Measurements from ENCODE around the gene TADA2A.
"Not testable (repeated sequence)": the region's sequence is repeated elsewhere in the genome, so short reads cannot be mapped to it uniquely, and the experiment has no call there.

Gene TADA2A

GRCh38 chr17:37399265-37399803 is 7.4 kb upstream of the TADA2A start:
- H3K4me3 ChIP-seq (ENCODE audit: low read depth, low read length), result no peak overlapping the region
- DNase-seq (ENCODE audit: low read depth), result no peak
- TF ChIP-seq, protein P1, sequence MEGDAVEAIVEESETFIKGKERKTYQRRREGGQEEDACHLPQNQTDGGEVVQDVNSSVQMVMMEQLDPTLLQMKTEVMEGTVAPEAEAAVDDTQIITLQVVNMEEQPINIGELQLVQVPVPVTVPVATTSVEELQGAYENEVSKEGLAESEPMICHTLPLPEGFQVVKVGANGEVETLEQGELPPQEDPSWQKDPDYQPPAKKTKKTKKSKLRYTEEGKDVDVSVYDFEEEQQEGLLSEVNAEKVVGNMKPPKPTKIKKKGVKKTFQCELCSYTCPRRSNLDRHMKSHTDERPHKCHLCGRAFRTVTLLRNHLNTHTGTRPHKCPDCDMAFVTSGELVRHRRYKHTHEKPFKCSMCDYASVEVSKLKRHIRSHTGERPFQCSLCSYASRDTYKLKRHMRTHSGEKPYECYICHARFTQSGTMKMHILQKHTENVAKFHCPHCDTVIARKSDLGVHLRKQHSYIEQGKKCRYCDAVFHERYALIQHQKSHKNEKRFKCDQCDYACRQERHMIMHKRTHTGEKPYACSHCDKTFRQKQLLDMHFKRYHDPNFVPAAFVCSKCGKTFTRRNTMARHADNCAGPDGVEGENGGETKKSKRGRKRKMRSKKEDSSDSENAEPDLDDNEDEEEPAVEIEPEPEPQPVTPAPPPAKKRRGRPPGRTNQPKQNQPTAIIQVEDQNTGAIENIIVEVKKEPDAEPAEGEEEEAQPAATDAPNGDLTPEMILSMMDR (IDR thresholded peaks at IDR 0.05; ENCODE audit: insufficient read depth, low read depth, low read length, missing control alignments), result no peak

DNA sequence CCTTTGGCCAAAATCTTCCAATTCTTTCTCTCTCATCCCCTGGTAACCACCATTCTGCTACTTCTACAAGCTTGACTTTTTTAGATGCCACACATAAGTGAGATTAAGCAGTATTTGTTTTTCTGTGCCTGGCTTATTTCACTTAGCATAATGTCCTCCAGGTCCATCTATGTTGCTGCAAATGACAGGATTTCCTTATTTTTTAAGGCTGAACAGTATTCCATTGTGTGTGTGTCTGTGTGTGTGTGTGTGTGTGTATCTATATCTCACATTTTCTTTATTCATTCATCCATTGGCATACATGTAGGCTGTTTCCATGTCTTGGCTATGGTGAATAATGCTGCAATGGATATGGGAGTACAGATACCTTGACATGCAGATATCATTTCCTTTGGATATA is 6.2 kb upstream of the TADA2A start:
- no peak overlapping the region for H3K4me3 ChIP-seq (ENCODE audit: low read depth, low read length)
- TF ChIP-seq, protein P1 (IDR thresholded peaks at IDR 0.05; ENCODE audit: insufficient read depth, low read depth, low read length, missing control alignments), result no peak
- DNase-seq (ENCODE audit: low read depth), result no peak

GRCh38 chr17:37405522-37405921 is 1.2 kb upstream of the TADA2A start:
- H3K4me3 ChIP-seq (ENCODE audit: low read depth, low read length), result peak overlapping the region; percentile 55
- DNase-seq (ENCODE audit: low read depth), result not testable (repeated sequence)

- no peak for DNase-seq (ENCODE audit: low read depth)
- peak overlapping the region; percentile 55 for H3K4me3 ChIP-seq (ENCODE audit: low read depth, low read length)
- TF ChIP-seq, protein P1 (IDR thresholded peaks at IDR 0.05; ENCODE audit: insufficient read depth, low read depth, low read length, missing control alignments), result no peak
These were observed 591 bp upstream of the TADA2A start for GRCh38 chr17:37405955-37406634.

DNA sequence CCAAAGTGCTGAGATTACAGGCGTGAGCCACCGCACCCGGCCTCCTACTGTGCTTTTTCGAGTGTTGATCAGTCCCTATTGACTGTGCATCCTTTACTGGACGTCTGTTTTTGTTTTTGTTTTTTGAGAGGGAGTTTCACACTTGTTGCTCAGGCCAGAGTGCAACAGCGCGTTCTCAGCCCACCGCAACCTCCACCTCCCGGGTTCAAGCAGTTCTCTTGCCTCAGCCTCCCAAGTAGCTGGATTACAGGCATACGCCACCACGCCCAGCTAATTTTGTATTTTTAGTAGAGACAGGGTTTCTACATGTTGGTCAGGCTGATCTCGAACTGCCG is 1.4 kb downstream of the TADA2A start:
- peak overlapping the region; percentile 78; the same call in 1 of the 2 replicates for H3K4me3 ChIP-seq (ENCODE audit: low read depth, low read length)

DNA sequence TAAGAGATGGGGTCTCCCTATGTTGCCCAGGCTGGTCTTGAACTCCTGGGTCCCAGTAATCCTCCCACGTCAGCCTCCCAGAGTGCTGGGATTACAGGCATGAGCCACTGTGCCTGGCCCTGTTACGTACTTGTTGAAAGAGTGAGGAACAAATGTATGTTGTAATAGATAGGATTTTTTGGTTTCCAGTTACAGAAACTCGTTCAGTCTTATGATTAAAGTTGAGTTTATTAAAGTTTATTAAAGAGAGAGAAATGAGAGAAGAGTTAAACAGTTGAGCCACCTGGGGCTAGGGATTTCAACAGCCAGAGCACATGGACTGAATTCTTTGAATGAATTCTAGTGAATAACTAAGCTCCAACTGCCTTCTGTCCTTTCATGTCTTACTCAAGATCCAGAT is 3.7 kb downstream of the TADA2A start:
- DNase-seq (ENCODE audit: low read depth), result no peak
- TF ChIP-seq, protein P1 (IDR thresholded peaks at IDR 0.05; ENCODE audit: insufficient read depth, low read depth, low read length, missing control alignments), result no peak
- H3K4me3 ChIP-seq (ENCODE audit: low read depth, low read length), result no peak overlapping the region

More for the DNA sequence above, 1.4 kb downstream of the TADA2A start:
- DNase-seq (ENCODE audit: low read depth), result not testable (repeated sequence)

- DNase-seq (ENCODE audit: low read depth), result no peak
- TF ChIP-seq, protein P1 (IDR thresholded peaks at IDR 0.05; ENCODE audit: insufficient read depth, low read depth, low read length, missing control alignments), result no peak
- no peak overlapping the region for H3K4me3 ChIP-seq (ENCODE audit: low read depth, low read length)
These were observed 7.3 kb downstream of the TADA2A start for GRCh38 chr17:37413875-37414519.

DNA sequence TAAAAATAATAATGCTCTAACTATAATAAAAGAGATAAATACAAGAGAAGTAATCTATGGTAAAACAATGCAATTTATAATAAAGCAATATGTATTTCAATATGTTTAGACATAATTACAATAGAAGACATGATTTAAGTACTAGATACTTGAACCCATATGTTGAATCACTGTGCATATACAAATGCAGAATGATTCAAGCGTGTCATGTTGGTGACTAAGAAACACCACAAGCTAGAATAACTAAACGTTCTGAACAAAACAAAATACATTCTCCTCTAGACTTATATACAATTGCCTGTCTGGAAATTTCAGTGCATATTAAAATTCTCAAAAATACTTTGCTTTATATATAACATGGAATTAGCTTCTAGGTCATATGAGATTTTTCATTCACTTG is 11.2 kb downstream of the TADA2A start:
- TF ChIP-seq, protein P1 (IDR thresholded peaks at IDR 0.05; ENCODE audit: insufficient read depth, low read depth, low read length, missing control alignments), result no peak
- no peak overlapping the region for H3K4me3 ChIP-seq (ENCODE audit: low read depth, low read length)
- DNase-seq (ENCODE audit: low read depth), result no peak
